Suprapubic skin (tissue), 4 donors: ENCODE results near the gene ABHD17A. TPM values are rescaled to one million over a fixed set of nuclear protein-coding genes. Genes with fewer than 3 reads are reported as not detected.

Source experiments
- DNase-seq, 2 donors: peaks; one replicate each; pipeline ENCODE4 v3.0.0-alpha.2; 2019; ENCODE audit warnings: low spot score in 2 of 2
- H3K27ac ChIP-seq: fragments of 200-600 bp; sonication (generic); one replicate; pipeline ENCODE4 v1.5.1; 2019
- H3K27me3 ChIP-seq: fragments of 200-600 bp; sonication (generic); one replicate; pipeline ENCODE4 v1.5.1; 2019
- H3K36me3 ChIP-seq: fragments of 200-600 bp; sonication (generic); one replicate; pipeline ENCODE4 v1.5.1; 2019
- H3K4me1 ChIP-seq: fragments of 200-600 bp; sonication (generic); one replicate; pipeline ENCODE4 v1.5.1; 2019
- H3K4me3 ChIP-seq: fragments of 200-600 bp; sonication (generic); one replicate; pipeline ENCODE4 v1.5.1; 2019; ENCODE audit warnings: mild to moderate bottlenecking
- H3K9me3 ChIP-seq: fragments of 200-600 bp; sonication (generic); one replicate; pipeline ENCODE4 v1.5.1; 2019
- EP300 ChIP-seq: sonication (generic); formaldehyde crosslinking; IDR thresholded peaks from one replicate; pipeline ENCODE4 v1.6.1; 2017; ENCODE audit warnings: antibody characterized with exemption
- POLR2A ChIP-seq, 2 donors: fragments of 450-650 bp; IDR thresholded peaks; one replicate each; pipeline ENCODE4 v1.6.1; 2017; ENCODE audit warnings: antibody characterized with exemption in 2 of 2, mild to moderate bottlenecking in 2 of 2, moderate library complexity in 2 of 2
- POLR2AphosphoS5 ChIP-seq, 3 donors: sonication (generic); formaldehyde crosslinking; IDR thresholded peaks; one replicate each; pipeline ENCODE4 v1.6.1; 2017; ENCODE audit warnings: antibody characterized with exemption in 3 of 3
- WGBS: methylation state at CpG from one replicate; pipeline ENCODE4 v1.1.5; 2018; 5-methylcytosine and 5-hydroxymethylcytosine counted together
- total RNA-seq, 4 donors: library from RNA; depleted of rRNA; stranded (reverse); fragments of >200 nt; gene quantifications; one replicate each; pipeline ENCODE4 v1.1.0, GENCODE V29; 2016
- TF ChIP-seq, protein P1 (sequence below), 2 donors: fragments of 200-600 bp in 1 of 2; fragments of 450-650 bp in 1 of 2; sonication (generic) in 1 of 2; IDR thresholded peaks; one replicate each; pipeline ENCODE4 v1.5.1; 2016 to 2019; ENCODE audit warnings: antibody characterized with exemption in 2 of 2, mild to moderate bottlenecking in 1 of 2, moderate library complexity in 1 of 2

Gene ABHD17A
- total RNA-seq, 4 donors from 2014 or later = 82.3 to 120 (median 110) TPM

- peaks cover 100% of the 10 kb centered on the region for H3K4me1 ChIP-seq
- WGBS = 17% methylated on average over 1 of the region's 73 CpGs
- H3K9me3 ChIP-seq = no peaks in the 10 kb centered on the region
- peak overlapping the region; percentile 88 for H3K27ac ChIP-seq
- peak overlapping the region; percentile 56 for H3K4me3 ChIP-seq
- H3K36me3 ChIP-seq = no peaks in the 10 kb centered on the region
- H3K27me3 ChIP-seq = no peaks in the 10 kb centered on the region
- peak; percentile 93 to 96 for DNase-seq
- TF ChIP-seq, protein P1, sequence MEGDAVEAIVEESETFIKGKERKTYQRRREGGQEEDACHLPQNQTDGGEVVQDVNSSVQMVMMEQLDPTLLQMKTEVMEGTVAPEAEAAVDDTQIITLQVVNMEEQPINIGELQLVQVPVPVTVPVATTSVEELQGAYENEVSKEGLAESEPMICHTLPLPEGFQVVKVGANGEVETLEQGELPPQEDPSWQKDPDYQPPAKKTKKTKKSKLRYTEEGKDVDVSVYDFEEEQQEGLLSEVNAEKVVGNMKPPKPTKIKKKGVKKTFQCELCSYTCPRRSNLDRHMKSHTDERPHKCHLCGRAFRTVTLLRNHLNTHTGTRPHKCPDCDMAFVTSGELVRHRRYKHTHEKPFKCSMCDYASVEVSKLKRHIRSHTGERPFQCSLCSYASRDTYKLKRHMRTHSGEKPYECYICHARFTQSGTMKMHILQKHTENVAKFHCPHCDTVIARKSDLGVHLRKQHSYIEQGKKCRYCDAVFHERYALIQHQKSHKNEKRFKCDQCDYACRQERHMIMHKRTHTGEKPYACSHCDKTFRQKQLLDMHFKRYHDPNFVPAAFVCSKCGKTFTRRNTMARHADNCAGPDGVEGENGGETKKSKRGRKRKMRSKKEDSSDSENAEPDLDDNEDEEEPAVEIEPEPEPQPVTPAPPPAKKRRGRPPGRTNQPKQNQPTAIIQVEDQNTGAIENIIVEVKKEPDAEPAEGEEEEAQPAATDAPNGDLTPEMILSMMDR (IDR thresholded peaks at IDR 0.05) = no peak
- peak in 1 of 3 donors; percentile 62 for TF ChIP-seq POLR2AphosphoS5 (IDR thresholded peaks at IDR 0.05)
These were observed 28.3 kb downstream of the ABHD17A start for GRCh38 chr19:1856698-1857603.

DNA sequence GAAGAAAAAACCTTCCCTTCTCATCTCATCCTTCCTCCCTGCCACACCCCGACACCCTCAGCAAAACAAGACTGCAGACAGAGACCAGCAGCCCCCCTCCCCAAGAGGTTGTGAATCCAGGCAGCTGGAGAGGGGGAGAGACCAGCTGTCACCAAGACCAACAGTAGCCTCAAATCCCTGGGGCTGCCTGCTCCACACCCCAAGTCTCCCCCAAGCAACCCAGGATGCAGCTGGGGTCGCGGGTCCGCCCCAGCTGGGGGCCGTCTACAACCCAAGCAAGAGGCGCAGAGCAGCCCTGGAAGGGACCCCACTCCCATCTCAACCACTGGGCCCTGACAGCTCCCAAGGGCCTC, 29.0 kb downstream of the ABHD17A start:
- no peaks in the 10 kb centered on the region for H3K36me3 ChIP-seq
- H3K27me3 ChIP-seq = no peaks in the 10 kb centered on the region
- DNase-seq = no peak
- peaks cover 100% of the 10 kb centered on the region for H3K4me1 ChIP-seq
- TF ChIP-seq, protein P1 (IDR thresholded peaks at IDR 0.05) = no peak
- no peak for TF ChIP-seq POLR2AphosphoS5 (IDR thresholded peaks at IDR 0.05)
- no peak for TF ChIP-seq EP300
- no peak for TF ChIP-seq POLR2A (IDR thresholded peaks at IDR 0.05)
- 41% methylated on average over 6 of the region's 6 CpGs for WGBS
- H3K27ac ChIP-seq = peak overlapping the region; percentile 88
- peak overlapping the region; percentile 56 for H3K4me3 ChIP-seq
- no peaks in the 10 kb centered on the region for H3K9me3 ChIP-seq

- H3K4me3 ChIP-seq = peak overlapping the region; percentile 56
- no peak for DNase-seq
- peaks cover 95% of the 10 kb centered on the region for H3K4me1 ChIP-seq
- no peak for TF ChIP-seq POLR2AphosphoS5 (IDR thresholded peaks at IDR 0.05)
- TF ChIP-seq POLR2A (IDR thresholded peaks at IDR 0.05) = peak in 1 of 2 donors; percentile 1
- peak overlapping the region; percentile 88 for H3K27ac ChIP-seq
- no peaks in the 10 kb centered on the region for H3K36me3 ChIP-seq
- no peaks in the 10 kb centered on the region for H3K9me3 ChIP-seq
- no peaks in the 10 kb centered on the region for H3K27me3 ChIP-seq
- 10% methylated on average over 13 of the region's 13 CpGs for WGBS
These were observed 29.5 kb downstream of the ABHD17A start for GRCh38 chr19:1855828-1856255.

DNA sequence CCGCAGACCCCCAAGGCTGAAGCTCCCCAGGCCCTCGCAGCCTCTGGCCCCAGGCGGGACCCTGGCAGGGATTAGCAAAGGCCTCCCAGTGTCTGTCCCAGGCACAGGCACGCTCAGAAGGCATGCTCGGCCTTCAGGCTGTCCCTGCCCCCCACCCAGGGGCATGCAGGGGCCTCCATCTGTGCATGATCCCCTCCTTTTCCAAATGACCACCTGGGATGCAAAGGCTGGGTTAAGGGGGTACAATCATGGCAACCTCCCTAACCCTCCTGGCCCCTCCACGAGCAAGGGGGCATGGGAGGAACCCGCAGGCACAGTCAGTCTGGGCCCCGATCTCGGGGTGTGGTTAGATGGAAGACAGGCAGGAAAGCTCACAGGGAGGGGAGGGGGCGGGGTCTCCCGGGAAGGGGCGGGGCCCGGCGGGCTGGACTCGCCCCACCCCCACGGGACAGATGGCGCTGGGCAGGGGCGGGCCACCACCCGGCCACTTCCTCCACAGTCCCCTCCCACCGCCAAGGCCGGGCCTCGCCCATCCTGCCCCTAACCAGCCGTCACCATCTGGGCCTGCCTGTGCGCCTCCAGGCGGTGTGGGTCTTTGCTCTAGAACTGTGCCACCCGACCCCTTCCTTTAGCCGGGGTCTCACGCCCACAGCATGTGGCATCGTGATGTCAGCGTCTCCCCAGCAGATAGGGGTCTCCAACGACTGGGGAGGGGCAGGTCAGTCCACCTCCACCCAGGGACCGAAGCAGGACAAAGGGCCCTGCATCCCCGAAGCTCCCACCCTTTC, 30.1 kb downstream of the ABHD17A start:
- Histone ChIP-seq H3K9me3 (no peaks in the 10 kb centered on the region), H3K4me1 (peaks cover 89% of the 10 kb centered on the region), H3K4me3 (peak overlapping the region; percentile 56), H3K27ac (peak overlapping the region; percentile 88), H3K27me3 (no peaks in the 10 kb centered on the region), H3K36me3 (no peaks in the 10 kb centered on the region)
- peak; percentile 96 to 97 for DNase-seq
- WGBS = 50% methylated on average over 1 of the region's 33 CpGs
- peak in 1 of 2 donors; percentile 35 for TF ChIP-seq POLR2A (IDR thresholded peaks at IDR 0.05)
- TF ChIP-seq EP300 = no peak

- Histone ChIP-seq H3K9me3 (no peaks in the 10 kb centered on the region), H3K4me1 (peaks cover 82% of the 10 kb centered on the region), H3K27ac (peak overlapping the region; percentile 88), H3K27me3 (no peaks in the 10 kb centered on the region), H3K36me3 (no peaks in the 10 kb centered on the region), H3K4me3 (peak overlapping the region; percentile 56)
- WGBS = 52% methylated on average over 8 of the region's 37 CpGs
- no peak for DNase-seq
- no peak for TF ChIP-seq POLR2AphosphoS5 (IDR thresholded peaks at IDR 0.05)
- TF ChIP-seq, protein P1 (IDR thresholded peaks at IDR 0.05) = no peak
- TF ChIP-seq EP300 = no peak
- no peak for TF ChIP-seq POLR2A (IDR thresholded peaks at IDR 0.05)
These were observed 30.7 kb downstream of the ABHD17A start for GRCh38 chr19:1854542-1855039.
